DMS153 treated with DMSO at 0.1 percent for 48 hours (cell line): Measurements from ENCODE around the gene ABAT.
"Not testable (repeated sequence)": the region's sequence is repeated elsewhere in the genome, so short reads cannot be mapped to it uniquely, and the experiment has no call there.

Experiments used
- DNase-seq: peaks from one replicate; lab custom pipeline; 2025; ENCODE audit not compliant: unreplicated experiment; lab: John Stamatoyannopoulos, UW

Gene ABAT

DNA sequence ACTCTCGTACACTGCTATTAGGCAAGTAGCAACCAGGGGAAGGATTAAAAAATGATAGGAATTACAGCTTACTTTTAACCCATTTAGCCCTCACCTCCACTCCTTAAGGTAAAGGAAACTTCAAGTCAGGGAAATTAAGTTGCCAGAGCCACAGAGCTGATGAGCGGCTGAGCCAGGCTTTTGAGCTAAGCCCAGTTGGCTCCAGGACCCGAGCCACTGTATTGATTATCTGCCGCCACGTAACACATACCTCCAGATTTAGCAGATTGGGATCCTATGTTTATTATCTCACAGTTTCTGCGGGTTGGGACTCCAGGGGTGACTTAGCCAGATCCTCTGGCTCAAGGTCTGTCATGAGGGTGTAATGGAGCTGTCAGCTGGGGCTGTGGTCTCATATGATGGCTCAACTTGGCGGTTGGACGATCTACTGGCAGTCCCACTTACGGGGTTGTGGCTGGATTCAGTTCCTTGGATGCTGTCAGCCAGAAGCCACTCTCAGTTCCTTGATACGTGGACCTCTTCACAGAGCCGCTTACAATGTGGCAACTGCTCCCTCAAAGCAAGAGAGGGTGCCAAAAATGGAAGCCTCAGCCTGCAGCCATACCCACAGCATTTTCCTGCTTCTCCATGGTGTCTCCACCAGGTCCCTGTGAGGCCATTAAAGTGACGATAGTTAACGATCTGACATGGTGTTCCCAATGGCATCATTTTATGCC, 65.7 kb downstream of the ABAT start:
- no peak for DNase-seq

DNA sequence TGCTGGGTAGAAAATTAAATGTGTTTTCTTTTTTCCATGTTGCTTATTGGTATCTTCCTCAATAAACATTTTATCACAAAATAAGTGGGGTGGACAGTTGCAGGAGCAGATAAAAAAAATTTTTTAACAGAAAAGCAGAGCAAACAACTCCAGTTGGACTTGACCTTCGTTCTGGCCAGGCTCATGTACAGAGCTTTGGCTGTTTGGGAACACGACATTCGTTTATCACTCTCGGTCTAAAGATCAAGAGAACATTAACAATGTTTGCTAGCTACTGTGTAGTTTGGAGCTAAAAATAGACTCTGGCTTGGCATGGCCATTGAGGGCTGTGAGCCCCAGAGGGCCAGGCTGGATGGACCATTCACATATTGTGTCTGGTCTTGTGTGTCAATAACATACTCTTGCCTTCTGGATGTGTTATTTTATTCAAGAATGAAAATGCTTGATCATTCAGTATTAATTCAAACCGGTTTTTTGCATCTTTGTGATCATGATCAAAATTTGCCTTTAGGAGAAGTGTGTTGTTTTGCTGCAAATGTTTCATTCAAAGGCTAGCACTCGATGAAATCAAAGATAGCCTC, 66.4 kb downstream of the ABAT start:
- DNase-seq = no peak

DNA sequence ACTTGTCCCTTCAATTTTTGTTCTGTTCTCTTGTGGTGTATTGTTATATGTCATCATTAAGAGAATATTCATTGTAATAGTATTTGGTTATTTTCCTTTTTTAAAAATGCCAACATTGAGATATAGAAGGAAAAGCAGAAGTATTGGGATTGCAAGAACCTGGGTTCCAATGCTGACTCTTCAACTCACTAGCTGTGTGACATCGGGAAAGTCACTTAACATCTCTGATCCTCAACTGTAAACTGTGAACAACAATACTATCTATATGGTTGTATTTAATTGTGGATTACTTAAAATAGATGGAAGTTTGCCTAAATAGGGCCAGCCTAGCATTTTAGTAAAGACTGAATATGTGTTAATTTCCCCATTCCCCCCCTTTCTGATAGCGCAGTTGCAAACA, 67.2 kb downstream of the ABAT start:
- DNase-seq = no peak

DNA sequence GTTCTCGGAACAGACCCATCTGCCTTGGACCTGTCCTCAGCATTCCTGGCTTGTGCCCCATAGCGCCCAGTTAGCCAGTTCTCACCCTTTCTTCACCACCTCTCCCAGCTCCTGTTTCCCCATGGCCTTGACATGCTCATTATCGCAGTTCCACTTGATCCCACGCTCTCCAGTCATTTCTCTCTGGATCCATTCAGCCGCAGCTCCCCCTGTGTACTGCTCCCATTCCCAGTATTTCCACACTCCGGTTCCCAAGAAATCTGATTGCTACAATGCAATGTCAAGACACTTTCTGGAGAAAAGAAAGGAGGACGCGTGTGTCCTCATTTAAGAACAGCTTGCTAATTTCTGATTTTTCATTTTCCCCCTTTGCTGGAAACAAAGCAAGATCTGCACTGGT, 67.7 kb downstream of the ABAT start:
- no peak for DNase-seq

DNA sequence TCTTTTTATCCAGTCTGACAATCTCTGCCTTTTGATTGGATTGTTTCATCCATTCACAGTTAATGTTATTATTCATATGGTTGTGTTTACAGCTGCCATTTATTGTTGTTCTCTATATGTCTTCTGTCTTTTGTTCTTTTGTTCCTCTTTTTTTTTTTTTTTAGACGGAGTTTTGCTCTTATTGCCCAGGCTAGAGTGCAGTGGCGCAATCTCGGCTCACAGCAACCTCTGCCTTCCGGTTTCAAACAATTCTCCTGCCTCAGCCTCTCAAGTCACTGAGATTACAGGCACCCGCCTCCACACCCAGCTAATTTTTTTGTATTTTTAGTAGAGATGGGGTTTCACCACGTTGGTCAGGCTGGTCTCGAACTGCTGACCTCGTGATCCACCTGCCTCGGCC, 74.5 kb downstream of the ABAT start:
- DNase-seq = not testable (repeated sequence)

DNA sequence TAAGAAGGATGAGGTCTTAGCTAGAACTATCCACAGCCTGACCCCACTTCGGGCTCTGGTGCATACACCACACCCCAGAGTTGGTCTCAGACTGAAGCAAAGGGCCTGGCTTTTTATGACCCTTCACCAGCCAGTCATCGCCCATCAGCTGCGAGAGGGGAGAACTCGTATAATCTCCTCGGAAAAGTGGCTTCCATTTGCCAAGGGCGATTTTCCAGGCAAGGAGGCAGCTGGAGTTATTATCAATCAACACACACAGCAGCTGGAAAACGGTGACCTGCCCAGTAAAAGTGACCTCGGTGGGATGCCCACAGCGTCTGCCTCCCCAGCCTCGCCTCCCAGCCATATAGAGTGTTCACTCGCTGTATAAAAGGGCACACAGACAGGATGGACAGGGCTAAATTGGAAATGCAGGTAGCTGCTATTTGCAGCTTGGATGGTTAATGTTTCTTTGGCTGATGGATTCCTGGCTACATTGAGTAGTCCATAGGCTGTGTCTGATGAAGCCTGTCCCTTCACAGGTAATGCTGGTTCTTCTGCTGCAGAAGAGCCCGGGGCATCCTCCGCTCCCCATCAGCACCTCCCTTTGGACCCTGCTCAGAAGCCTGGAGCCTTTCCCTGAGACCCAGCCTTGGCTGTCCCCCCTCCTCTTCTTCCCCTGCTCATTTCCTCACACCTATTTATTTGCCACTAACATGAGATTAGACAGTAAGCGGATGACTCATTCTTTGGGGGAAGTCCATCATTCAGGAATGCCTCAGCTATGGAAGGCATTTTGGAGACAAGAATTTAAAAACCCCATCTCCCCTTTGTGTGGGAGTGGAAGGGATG, 77.3 kb downstream of the ABAT start:
- DNase-seq = no peak

DNA sequence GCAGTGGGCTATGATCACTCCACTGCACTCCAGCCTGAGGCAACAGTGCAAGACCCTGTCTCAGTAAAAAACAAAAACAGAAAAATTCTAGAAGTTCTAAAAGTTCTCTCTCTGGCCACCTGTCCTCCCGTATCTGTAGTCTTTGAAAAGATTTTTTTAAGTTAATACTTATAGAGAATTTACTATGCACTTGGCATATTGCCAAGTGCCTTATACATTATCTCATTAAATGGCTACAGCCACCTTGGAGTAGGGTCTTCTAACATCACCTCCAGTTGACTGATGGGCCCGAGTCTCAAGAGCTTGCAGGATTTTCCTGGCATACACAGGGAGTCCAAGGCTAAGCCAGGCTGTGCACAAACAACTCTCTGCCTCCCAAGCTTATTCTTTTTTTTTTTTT, 78.3 kb downstream of the ABAT start:
- no peak for DNase-seq

DNA sequence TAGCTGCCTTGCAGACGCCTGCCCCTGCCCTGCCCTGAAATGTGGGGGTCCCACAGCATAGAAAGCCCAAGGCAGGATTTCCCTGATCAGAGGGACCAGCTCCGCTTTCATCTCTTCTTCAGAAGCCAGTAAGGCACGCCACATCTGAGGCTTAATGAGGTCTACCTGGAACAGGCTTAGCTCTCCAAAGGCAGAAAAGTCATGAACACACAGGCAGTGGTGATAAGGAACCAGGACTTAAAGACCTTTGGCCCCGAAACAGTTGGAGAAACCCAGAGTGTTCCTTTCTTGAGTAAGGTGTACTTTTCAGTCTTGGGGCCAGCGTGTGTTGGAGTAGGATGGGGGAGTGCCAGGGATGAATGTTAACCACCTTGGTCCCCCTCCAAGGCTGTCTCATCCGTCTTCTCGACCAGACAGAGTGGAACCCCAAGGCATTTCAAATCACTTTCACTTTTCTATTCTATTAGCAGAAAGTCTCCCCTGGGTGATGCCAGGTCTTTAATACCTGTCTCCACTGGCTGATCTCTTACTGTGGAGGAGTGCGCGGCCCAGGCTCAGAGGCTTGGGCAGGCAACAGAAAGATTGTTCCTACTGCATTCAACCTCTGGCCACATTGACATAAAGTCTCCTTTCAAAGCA, 79.1 kb downstream of the ABAT start:
- no peak for DNase-seq

DNA sequence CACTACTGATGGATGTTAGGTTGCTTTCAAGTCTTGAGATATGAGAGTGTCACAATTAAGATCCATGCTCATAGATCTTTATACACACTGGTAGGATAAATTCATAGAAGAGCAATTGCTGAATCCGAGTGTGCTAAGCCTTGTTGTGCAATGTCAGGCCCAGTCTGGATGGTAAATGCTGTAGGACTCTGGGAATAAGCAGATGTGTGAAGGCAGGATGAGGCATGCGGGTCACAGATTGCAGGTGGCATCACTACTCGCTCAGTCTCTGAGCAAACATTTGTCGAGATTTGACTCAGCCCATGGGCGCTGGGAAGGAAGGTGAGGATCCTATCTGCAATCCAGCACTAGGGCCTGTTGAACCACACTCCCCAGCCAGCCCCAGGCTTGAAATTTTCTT, 82.3 kb downstream of the ABAT start:
- no peak for DNase-seq

DNA sequence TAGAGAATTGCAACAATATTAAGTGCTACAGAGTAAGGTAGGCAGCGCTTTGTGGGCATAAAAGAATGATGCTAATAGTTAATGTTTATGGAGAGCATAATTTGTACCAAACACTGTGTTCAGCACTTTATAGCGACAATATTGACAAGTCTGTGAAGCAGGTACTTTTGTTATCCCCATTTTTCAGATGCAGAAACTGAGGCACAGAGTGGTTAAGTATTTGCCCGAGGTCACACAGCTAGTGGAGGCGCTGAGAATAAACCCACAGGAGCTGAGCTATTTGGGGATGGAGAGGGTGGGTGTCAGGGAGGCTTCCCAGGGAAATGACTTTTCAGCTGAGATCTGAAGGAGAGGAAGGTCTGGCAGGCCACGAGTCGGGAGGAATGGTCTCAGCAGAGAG, 83.6 kb downstream of the ABAT start:
- DNase-seq = no peak

DNA sequence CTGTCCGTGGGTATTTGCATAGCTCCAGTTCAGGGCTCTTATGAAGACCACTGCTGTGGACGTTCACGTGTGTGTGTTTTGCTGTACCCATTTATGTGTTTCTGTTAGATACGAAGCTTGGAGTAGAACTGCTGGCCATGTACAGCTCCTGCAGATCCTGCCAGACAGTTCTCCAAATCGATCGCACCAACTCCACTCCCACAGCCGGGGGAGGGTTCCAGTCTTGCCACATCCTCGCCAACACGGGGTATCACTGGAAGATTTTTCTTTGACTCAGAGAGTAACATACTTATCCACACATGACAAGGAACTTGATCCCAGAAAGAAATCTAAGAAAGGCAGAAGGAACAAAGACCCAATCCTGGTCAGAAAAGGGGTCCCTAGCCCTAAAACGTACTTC, 85.6 kb downstream of the ABAT start:
- DNase-seq = no peak

DNA sequence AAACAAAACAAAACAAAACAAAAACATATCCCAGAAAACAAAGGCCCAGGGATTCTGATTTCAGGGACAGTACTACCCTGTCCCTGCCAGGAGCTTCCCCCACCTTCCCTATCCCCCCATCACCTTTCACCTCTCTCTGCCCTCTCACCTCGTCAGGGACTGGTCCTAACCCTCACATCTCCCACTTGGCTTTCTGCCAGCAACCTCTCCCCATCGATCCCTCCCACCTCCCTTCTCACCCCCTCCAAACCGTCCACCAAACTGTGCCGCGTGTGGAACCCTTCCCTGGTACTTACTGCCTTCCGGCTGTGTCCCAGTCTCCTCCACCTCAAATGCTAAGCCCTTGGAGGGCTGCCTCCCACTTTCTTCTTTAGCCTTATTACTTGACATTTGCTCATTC, 86.7 kb downstream of the ABAT start:
- DNase-seq = no peak

DNA sequence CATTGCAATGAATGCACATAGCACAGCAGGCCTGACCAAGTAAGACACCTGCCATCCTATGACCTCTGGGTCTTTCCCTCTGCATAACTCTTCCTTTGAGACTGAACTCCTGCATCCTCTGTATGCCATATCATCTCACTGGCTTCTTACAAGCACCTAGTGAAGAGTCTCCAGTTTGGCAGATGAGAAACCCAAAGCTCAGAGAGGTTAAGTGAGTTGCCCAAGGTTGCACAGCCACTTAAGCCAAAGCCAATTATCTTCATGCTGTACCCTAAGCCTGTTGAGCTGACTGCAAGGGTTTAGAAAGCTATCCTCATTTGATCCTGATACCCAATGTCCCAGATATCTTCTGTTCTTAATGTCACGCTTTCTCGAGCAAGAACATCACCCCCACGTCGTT, 87.8 kb downstream of the ABAT start:
- DNase-seq = no peak

DNA sequence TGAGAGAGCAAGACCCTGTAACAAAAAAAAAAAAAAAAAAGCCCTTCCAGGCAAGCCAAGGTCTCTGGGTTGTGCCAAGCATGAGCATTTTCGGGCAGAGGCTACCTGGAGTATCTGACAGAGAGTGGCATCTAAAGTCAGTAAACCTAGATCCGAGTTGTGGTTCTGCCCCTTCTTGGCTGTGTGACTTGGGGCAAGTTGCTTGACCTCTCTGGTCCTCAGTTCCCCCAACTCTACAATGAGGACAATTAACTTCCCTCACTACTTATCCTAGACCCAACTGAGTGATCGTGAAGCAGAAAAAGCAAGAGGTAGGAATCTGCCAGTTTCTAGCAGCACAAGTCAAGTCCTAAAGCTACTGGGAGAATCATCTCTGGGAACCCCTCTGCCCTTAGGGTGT, 88.7 kb downstream of the ABAT start:
- DNase-seq = no peak

DNA sequence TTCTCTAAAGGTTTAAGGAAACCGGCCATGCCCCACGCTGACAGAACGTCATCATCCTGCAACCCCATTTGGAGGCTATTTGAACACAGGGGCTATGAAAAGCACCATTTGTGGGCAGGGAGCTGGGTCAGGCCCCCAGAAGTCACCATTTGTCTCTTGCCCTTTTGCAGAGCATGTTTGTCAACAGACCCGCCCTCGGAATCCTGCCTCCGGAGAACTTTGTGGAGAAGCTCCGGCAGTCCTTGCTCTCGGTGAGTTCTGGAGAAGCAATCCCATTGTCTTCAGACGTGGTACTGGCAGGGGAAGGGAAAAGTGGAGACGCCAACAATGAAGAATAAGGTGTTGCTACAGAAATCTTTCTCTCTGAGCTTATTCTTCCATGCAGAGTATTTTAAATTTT, 89.5 kb downstream of the ABAT start:
- no peak for DNase-seq

DNA sequence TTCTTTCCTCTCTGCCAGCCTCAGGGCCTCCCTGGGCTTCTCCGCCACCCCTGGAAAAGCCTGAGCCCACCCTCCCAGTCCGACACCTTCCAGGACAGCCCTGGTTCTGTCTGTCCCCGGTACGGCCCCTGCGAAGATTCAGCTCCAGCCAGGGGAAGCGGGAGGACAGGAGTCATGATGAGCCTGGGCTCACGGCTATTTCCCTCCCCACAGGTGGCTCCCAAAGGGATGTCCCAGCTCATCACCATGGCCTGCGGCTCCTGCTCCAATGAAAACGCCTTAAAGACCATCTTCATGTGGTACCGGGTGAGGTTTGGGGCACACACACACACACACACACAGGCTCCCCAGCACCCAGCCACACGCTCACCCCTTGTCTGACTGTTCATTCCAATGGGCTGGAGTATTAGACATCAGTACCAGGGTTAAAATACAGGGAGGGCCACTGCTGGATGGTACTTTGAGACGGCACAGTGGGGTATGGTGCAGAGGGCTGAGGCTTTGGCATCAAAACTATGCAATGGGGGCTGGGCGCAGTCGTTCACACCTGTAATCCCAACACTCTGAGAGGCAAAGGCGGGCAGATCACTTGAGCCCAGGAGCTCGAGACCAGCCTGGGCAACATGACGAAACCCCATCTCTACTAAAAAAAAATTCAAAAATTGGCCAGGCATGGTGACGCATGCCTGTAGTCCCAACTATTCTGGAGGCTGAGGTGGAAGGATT, 90.3 kb downstream of the ABAT start:
- no peak for DNase-seq

DNA sequence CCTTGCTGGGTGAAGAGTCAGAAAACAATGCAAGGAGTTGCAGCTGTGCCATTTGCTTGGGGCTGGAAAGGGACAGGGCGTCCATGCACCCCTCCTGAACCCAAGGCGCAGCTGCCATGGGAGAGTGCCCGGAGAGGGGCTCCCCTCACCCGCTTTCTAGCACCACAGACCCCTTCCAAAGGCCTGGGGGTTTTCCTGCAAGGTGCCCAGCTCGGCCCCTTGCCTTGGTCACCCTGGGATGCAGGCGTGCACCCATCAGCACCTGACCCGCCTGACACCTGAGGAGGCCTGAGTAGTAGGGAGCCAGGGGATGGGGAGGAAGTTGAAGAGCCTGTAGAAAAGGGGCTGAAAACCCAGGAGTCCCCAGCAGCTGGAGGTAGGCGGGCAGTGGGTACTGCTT, 92.8 kb downstream of the ABAT start:
- no peak for DNase-seq

DNA sequence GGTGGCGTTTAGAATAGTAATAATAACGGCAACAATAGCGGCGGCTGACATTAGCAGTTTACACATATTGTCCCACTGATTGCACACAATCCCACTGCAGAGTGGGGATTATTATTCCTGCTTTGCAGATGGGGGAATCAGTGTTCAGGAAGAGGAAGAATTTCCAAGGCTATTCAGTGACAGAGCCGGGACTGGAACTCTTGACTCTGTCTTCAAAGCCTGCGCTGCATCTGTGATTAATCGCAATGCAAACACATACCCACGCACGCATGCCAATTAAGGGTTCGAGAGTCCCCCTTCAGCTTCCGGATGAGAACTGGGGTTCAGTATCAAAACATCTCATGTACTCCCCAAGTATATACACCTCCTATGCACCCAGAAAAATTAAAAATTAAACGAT, 93.9 kb downstream of the ABAT start:
- DNase-seq = no peak

DNA sequence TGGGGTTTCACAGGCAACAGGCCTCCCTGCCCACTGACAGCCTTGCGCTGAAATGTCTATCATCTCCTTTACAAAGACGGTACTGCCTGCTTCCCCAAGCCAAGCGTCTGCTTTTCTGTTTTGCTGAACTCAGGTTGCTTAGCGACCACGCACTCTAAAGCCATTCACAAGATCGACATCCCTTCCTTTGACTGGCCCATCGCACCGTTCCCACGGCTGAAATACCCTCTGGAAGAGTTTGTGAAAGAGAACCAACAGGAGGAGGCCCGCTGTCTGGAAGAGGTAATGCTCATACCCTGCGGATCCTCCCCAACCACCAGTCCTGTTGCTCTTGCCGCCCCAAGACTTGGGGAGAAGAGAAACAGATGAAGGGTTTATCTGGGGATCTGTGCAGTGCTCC, 94.3 kb downstream of the ABAT start:
- DNase-seq = no peak

DNA sequence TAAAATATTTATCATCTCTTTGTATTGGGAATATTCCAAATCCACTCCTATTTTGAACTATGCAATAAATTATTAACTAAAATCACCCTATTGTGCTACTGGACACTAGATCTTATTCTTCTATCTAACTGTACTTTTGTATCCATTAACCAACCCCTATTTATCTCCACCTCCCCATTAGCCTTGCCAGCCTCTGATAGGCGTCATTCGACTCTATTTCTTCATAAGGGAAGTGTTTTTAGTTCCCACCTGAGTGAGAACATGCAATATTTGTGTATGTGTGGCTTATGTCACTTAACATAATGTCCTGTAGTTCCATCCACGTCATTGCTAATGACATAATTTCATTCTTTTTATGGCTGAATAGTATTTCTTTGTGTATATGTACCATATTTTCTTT, 99.1 kb downstream of the ABAT start:
- DNase-seq = no peak

DNA sequence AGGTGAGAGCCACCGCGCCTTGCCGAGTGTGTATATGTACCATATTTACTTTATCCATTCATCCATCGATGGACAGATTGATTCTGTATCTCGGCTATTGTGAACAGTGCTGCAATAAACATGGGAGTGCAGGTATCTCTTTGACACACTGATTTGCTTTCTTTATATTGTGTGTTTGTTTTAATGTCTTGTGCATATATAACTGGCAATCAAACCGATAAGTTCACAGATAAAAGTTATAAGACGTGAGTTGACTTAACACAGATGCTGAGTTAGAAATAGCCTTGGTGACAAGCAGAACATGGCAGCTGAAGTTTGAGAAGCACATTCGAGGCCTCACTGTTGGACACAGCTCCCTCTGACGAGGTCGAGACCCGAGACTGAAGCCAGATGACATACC, 99.8 kb downstream of the ABAT start:
- no peak for DNase-seq
